Osteocyte (in vitro differentiated cells): ENCODE data around the gene WFDC10B. TPM values are rescaled to one million over a fixed set of nuclear protein-coding genes. Genes with fewer than 3 reads are reported as not detected.
"Not testable (repeated sequence)": the region's sequence is repeated elsewhere in the genome, so short reads cannot be mapped to it uniquely, and the experiment has no call there.

Experiments
- DNase-seq: peaks from one replicate; pipeline ENCODE4 v3.0.0; 2021; ENCODE audit warnings: mixed read lengths; ENCODE audit not compliant: unreplicated experiment; ENCODE audit errors: extremely low spot score
- H3K27ac Mint-ChIP-seq: one replicate; pipeline ENCODE4 v1.8.0; 2021; ENCODE audit warnings: mild to moderate bottlenecking, mixed read lengths; ENCODE audit not compliant: unreplicated experiment
- H3K27me3 Mint-ChIP-seq: one replicate; pipeline ENCODE4 v1.8.0; 2021; ENCODE audit warnings: mixed read lengths; ENCODE audit not compliant: unreplicated experiment
- H3K36me3 Mint-ChIP-seq: one replicate; pipeline ENCODE4 v1.8.0; 2021; ENCODE audit warnings: mixed read lengths; ENCODE audit not compliant: unreplicated experiment
- H3K4me1 Mint-ChIP-seq: one replicate; pipeline ENCODE4 v1.8.0; 2021; ENCODE audit warnings: mixed read lengths; ENCODE audit not compliant: unreplicated experiment
- H3K4me3 Mint-ChIP-seq: one replicate; pipeline ENCODE4 v1.8.0; 2021; ENCODE audit warnings: mild to moderate bottlenecking, moderate library complexity, mixed read lengths; ENCODE audit not compliant: unreplicated experiment
- H3K9me3 Mint-ChIP-seq: one replicate; pipeline ENCODE4 v1.8.0; 2021; ENCODE audit warnings: mixed read lengths; ENCODE audit not compliant: unreplicated experiment
- total RNA-seq: library from RNA; stranded (reverse); gene quantifications from 2 replicates; pipeline ENCODE4 v1.2.1, GENCODE V29; 2021
- TF ChIP-seq, protein P1 (sequence below): fragments of 200-600 bp; sonication (generic); IDR thresholded peaks from 2 replicates; pipeline ENCODE4 v1.5.0; 2021; ENCODE audit warnings: antibody characterized with exemption, mild to moderate bottlenecking, moderate library complexity

Gene WFDC10B
- total RNA-seq, 1 donor from 2014 or later, result not detected

- Mint-ChIP-seq H3K27ac (no peak overlapping the region), H3K36me3 (no peaks in the 10 kb centered on the region), H3K4me3 (no peak overlapping the region), H3K27me3 (peaks cover 3% of the 10 kb centered on the region), H3K9me3 (no peaks in the 10 kb centered on the region), H3K4me1 (no peaks in the 10 kb centered on the region)
- TF ChIP-seq, protein P1, sequence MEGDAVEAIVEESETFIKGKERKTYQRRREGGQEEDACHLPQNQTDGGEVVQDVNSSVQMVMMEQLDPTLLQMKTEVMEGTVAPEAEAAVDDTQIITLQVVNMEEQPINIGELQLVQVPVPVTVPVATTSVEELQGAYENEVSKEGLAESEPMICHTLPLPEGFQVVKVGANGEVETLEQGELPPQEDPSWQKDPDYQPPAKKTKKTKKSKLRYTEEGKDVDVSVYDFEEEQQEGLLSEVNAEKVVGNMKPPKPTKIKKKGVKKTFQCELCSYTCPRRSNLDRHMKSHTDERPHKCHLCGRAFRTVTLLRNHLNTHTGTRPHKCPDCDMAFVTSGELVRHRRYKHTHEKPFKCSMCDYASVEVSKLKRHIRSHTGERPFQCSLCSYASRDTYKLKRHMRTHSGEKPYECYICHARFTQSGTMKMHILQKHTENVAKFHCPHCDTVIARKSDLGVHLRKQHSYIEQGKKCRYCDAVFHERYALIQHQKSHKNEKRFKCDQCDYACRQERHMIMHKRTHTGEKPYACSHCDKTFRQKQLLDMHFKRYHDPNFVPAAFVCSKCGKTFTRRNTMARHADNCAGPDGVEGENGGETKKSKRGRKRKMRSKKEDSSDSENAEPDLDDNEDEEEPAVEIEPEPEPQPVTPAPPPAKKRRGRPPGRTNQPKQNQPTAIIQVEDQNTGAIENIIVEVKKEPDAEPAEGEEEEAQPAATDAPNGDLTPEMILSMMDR, result no peak
- DNase-seq, result no peak
Observed at GRCh38 chr20:45649312-45649863, 55.4 kb downstream of the WFDC10B start.

DNA sequence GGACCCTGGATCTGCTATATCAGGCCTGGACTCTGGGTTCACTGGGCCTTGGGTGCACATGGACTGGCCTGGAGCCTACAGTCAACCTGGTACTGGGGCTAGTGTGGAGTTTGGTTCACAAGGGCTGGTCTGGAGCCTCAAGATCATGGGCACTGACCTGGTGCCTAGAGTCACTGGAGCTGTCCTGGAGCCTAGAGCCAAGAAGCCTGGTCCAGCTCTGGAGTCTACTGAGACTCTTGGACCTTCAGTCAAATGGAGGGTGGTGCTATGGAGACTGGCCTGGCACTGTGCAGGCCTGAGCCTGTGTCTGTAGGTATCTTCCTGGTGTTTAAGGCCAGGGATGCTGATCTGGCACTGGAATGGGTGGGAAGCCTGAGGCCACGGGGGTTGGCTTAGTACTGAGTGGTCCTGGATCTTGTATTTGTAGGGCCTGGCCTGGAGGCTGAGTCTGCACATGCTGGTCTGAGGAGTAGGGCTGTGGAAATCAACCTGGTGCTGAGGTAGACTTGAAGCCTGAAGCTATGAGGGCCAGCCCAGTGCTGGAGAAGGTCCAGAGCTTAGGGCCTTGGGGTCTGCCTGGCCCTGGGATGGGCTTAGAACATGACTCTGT lies 57.3 kb downstream of the WFDC10B start:
- Mint-ChIP-seq H3K27me3 (peaks cover 3% of the 10 kb centered on the region), H3K27ac (no peak overlapping the region), H3K4me3 (no peak overlapping the region), H3K4me1 (no peaks in the 10 kb centered on the region), H3K9me3 (no peaks in the 10 kb centered on the region), H3K36me3 (no peaks in the 10 kb centered on the region)
- TF ChIP-seq, protein P1, result no peak
- DNase-seq, result no peak

DNA sequence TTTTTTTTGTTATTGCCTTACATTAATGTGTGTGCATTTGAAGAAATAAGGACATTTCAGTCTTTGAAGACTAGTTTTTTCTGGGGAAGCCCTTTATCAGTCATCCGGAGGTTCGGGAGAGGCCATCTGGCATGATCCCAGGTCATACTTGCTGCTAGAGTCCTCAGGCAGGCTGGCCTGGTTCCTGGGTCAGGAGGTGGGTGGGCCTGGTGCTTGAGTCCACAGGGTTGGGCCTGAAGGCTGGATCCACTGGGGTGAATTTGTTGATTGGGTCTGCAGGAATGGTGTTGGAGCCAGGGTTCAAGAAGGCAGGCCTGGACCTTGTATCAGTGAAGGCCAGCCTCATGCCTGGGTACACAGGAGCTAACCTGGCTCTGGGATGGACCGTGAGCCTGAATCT lies 57.9 kb downstream of the WFDC10B start:
- DNase-seq, result no peak
- no peaks in the 10 kb centered on the region for H3K4me1 Mint-ChIP-seq
- H3K27me3 Mint-ChIP-seq, result peaks cover 3% of the 10 kb centered on the region
- H3K4me3 Mint-ChIP-seq, result no peak overlapping the region
- TF ChIP-seq, protein P1, result no peak
- H3K36me3 Mint-ChIP-seq, result no peaks in the 10 kb centered on the region
- no peak overlapping the region for H3K27ac Mint-ChIP-seq
- H3K9me3 Mint-ChIP-seq, result no peaks in the 10 kb centered on the region

GRCh38 chr20:45645869-45646268 lies 59.0 kb downstream of the WFDC10B start:
- not testable (repeated sequence) for H3K27me3 Mint-ChIP-seq, DNase-seq, H3K4me1 Mint-ChIP-seq, H3K36me3 Mint-ChIP-seq, H3K9me3 Mint-ChIP-seq, H3K27ac Mint-ChIP-seq, H3K4me3 Mint-ChIP-seq

DNA sequence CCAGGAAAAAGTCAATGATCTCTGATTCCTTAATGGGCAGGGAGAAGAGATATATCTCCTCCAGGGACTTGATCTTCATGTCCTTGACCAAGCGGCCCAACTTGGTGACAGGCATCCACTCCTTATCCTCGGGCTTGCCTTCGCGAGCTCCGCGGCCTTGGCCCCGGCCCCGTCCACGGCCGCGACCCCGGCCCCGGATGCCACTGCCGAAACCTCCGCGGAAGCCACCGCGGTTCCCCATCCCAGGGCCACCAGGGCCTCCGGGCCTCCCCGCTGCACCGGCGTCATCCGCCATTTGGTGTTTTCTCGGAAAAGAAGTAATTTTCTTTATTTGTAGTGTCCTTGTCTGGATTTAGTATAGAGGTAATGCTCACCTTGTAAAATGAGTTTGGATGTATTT lies 63.7 kb downstream of the WFDC10B start:
- H3K9me3 Mint-ChIP-seq, H3K27ac Mint-ChIP-seq, H3K4me3 Mint-ChIP-seq, H3K27me3 Mint-ChIP-seq, H3K36me3 Mint-ChIP-seq, H3K4me1 Mint-ChIP-seq, DNase-seq: not testable (repeated sequence)

GRCh38 chr20:45639687-45640086 lies 65.1 kb downstream of the WFDC10B start:
- no peaks in the 10 kb centered on the region for H3K36me3 Mint-ChIP-seq
- TF ChIP-seq, protein P1, result no peak
- H3K27me3 Mint-ChIP-seq, result peaks cover 3% of the 10 kb centered on the region
- no peaks in the 10 kb centered on the region for H3K9me3 Mint-ChIP-seq
- no peak overlapping the region for H3K4me3 Mint-ChIP-seq
- DNase-seq, result no peak
- no peak overlapping the region for H3K27ac Mint-ChIP-seq
- H3K4me1 Mint-ChIP-seq, result no peaks in the 10 kb centered on the region
